HG02623 (cell line): Measurements from ENCODE around the gene LRRC1.

Source experiments
- ATAC-seq: cut with Tn5 transposase; IDR thresholded peaks from one replicate; pipeline ENCODE4 v1.9.1; 2021; ENCODE audit warnings: moderate library complexity; ENCODE audit not compliant: unreplicated experiment

Gene LRRC1

GRCh38 chr6:53813801-53814200 lies 19.0 kb downstream of the LRRC1 start:
- ATAC-seq = no peak

GRCh38 chr6:53814353-53814752 lies 19.5 kb downstream of the LRRC1 start:
- no peak for ATAC-seq

- no peak for ATAC-seq
These were observed 20.7 kb downstream of the LRRC1 start for GRCh38 chr6:53815381-53816119.

GRCh38 chr6:53818858-53819609 lies 24.2 kb downstream of the LRRC1 start:
- ATAC-seq = no peak

GRCh38 chr6:53822401-53823125 lies 27.8 kb downstream of the LRRC1 start:
- no peak for ATAC-seq

- ATAC-seq = no peak
These were observed 29.9 kb downstream of the LRRC1 start for GRCh38 chr6:53824714-53825113.

- no peak for ATAC-seq
These were observed 30.9 kb downstream of the LRRC1 start for GRCh38 chr6:53825532-53826321.

- no peak for ATAC-seq
These were observed 32.7 kb downstream of the LRRC1 start for GRCh38 chr6:53827531-53827930.

GRCh38 chr6:53828215-53828614 lies 33.4 kb downstream of the LRRC1 start:
- ATAC-seq = no peak

- ATAC-seq = no peak
These were observed 34.3 kb downstream of the LRRC1 start for GRCh38 chr6:53828966-53829697.

GRCh38 chr6:53829698-53830221 lies 35.0 kb downstream of the LRRC1 start:
- ATAC-seq = no peak

GRCh38 chr6:53830366-53830765 lies 35.6 kb downstream of the LRRC1 start:
- ATAC-seq = no peak

- no peak for ATAC-seq
These were observed 36.5 kb downstream of the LRRC1 start for GRCh38 chr6:53831081-53831869.

- ATAC-seq = no peak
These were observed 37.3 kb downstream of the LRRC1 start for GRCh38 chr6:53831936-53832660.

- ATAC-seq = no peak
These were observed 38.4 kb downstream of the LRRC1 start for GRCh38 chr6:53833155-53833554.

- no peak for ATAC-seq
These were observed 39.3 kb downstream of the LRRC1 start for GRCh38 chr6:53834132-53834531.

GRCh38 chr6:53837865-53838769 lies 43.3 kb downstream of the LRRC1 start:
- ATAC-seq = no peak

- ATAC-seq = no peak
These were observed 45.2 kb downstream of the LRRC1 start for GRCh38 chr6:53840027-53840426.
